Activated gamma-delta T cell (primary cell): ENCODE measurements around the gene CRADD.
"Not testable (repeated sequence)": the region's sequence is repeated elsewhere in the genome, so short reads cannot be mapped to it uniquely, and the experiment has no call there.

Source experiments
- DNase-seq: peaks from one replicate; lab custom pipeline; 2025; lab: John Stamatoyannopoulos, UW

Gene CRADD

DNA sequence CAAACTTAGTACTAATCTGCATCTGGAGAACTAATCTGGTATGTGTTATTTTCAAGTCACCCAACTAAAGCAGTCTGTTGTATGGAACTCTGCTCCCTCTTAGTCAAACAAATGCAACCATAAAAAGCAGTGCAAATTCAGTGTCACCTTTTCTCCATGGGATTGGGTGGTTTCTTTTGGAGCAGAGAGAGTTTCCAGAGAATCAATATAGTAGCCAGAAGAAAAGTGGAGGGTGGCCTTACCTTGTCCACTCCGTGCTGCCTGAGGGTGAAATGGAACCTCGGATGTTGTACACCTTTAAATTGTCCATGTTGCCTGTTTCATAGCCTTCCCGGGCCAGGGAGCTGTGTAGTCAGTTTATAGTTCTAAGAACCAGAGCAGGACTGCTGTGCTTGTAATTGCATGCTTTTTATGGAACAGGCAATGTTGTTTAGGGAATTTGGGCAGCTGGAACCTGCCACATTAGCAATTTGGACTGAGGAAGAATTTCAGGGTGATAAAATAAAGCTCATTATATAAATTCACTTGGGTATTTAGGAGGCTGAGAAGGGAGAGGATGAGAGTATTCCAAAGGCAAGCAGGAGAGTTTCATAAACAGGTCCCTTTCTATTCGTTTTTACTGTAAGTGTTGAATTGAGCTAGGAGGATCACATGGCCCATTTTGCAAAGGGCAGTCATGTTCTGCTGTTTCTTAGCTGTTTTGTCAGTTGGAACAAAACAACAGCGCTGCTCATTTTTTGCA is 60.5 kb downstream of the CRADD start:
- no peak for DNase-seq

DNA sequence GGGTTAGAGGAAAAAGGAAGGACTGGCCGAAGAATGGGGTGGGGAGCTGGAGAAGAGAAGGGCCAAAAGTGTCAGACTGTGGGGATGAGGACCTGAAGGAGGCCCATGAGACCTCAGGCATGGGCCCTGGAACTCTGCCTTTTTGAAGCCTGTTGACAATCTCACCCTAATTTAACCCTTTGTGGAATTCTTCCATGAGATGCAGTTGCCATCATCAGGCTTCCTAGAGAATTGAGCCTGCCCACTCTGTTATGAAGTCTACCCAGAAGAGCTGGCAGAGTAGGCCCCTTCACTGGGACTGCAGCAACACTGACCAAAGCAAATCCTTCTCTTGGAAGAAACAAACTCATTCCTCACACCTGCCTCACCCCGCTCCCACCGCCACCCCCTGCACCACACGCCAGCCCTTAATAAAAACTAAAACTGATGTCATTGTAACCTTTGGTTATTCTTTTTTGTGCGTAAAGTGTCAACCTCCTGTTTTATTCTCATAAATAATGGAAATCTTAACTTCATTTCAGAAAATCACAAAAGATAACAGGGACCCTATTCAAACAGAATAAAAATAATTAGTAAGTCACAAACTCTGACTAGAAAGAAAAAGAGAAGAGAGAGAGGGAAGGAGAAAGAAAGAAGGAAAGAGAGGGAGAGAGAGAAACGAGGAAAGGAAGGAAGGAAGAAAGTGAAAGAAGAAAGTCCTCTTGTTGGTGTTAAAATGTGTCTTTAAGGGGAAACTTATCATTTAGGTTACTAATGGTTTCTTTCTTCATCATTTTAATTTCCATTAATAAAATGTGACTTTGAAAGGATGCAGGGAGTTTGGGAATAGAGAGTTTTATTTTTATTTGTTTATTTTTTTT is 61.3 kb downstream of the CRADD start:
- DNase-seq, result no peak

DNA sequence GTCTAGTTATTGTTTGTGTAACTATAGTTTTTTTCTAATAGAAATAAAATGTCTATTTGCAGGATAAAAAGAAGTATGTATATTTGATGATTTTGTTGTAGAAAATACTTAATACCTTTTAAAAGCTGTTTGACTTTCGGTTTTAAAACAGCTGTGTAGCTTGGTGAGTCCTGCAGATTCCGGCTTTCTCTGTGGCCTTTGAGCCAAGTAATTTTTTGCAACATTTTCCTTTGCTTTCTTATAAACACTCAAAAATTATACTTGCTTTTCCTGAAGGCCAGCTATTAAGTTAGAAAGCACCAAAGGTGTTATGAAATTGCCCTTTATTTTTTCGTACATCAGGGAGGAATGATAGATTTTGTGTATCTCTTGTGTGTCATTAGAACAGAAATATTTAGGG is 63.6 kb downstream of the CRADD start:
- DNase-seq, result no peak

DNA sequence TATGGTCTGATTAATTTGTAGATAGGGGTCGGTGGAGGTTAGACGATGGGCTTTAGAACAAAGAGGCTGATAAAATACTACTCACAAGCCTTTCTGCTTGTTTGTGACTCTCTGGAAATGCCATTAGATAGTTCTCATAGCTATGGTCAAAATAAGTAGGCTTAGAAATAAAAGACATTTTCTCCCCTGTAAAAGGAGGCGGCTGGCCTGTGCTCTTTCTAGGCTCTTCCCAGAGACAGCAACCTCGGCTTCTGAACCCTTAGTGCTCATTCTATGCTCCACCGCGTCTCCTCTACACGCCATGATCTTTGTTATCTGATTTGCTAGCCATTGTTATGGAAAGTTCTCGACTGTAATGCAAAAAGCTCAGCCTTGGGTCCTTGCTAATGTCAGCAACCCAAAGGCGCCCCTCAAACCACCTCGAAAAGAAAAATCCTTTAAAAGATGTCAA is 64.5 kb downstream of the CRADD start:
- DNase-seq, result no peak

DNA sequence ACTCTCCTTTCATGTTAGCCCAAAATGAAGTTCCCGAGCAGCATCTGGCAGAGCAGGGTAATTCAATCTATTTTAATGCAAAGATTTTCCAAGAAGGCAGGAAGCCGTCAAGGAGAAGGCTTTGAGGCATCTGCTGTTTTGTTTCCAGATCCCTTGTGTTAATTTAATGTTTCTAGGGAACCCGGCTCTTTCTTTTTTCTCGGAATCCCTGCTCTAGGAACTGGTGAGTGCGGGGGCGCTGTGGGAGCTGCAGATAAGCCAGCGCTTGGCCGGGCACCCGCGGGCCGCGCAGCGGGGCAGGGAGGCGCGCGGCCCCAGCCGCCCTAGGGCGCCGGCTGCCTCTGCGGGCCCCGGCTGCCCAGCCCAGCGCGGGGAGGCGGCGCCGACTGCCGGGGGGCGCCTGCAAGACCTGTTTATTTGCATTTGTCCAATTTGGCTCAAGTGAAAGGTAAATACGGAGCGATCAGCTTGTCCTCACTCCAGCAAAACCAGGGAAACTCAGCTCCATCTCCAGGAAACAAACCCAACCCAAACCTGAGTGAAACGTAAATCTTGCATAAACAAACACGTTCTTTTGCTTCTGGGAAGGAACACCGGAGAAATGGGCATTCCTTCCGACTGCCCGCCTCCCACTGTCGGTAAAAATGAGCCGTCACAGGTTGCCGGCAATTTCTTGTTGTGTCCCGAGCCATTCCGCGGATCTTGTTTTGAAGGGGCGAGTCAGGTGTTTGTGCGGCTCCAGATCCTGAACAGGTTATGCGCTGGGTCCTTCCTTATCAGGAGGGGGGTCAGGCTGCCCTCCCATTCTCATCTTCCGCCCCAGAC is 65.1 kb downstream of the CRADD start:
- peak; percentile 25 for DNase-seq

DNA sequence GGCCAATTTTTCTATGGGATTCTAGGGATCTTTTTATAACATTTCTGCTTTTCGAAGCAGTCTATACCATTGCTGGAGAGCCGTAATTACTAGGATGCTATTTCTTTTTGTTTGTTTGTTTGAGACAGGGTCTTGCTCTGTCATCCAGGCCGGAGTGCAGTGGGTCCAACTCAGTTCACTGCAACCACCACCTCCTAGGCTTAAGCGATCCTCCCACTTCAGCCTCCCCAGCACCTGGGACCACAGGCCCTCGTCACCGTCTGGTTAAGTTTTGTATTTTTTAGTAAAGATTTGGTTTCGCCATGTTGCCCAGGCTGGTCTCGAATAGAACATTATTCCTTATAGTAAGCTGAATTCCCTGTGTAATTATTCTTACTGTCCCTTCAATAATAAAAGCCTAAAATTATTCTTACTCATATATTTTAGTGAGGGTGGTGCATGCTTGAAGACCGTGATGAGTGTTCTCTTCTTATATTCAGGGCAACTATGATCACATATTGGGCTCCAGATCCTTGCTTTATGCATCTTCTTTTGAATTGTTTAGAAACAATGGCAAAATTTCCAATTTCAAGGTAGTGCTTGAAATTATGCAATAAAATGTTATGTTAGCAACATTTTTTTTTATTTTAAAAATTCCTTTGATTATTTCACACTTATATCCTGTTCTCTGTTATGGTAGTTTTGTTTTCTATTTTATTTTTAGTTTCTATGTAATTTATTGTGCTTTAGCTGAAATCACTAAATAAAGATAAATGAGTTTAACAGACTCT is 66.2 kb downstream of the CRADD start:
- DNase-seq, result no peak

DNA sequence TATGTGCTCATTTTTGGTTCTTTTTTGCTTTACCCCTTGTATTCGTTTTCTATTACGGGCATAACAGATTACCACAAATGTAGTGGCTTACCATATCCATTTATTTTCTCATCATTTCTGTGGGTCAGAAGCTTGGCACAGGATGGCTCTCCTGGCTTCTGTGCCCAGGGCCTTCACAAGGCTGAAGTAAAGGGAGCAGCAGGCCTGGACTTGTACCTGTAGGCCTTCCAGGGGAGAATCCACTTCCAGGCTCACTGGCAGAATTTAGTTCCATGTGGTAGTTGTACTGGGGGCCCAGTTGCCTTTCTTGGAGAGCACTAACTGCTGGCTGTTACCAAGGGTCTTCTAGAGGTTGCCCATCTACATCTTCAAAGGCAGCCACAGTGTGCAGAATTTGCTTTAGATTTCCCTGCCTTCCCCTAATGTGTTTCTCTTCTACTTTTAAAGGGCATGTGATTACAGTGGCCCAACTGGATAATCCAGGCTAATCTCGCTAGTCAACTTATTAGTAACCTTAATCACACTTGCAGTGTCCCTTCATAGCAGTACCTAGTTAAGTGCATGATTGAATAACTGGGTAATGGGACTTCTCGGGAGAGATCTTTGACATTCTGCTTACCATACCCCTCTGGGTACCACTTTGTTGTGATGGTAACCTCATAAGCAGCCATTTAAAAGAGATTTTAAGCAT is 67.0 kb downstream of the CRADD start:
- no peak for DNase-seq

DNA sequence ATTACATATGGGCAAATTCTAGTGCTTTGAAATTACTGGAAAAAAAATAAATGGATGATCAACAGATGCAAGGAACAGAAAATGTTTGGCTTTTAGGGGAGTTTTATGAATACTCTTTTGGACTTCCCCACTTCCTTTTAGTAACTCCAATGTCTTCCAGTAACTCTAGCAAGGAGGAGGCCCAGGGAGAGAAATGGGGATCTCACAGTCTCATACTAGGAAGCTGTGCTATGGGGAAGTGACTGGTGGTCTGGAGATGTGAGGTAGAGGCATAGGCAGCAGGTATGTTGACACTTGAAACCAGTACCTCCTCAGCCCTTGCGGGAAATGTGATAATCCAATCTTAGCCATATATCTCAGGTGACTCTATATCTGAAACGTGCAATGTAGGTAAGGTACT is 68.1 kb downstream of the CRADD start:
- no peak for DNase-seq

DNA sequence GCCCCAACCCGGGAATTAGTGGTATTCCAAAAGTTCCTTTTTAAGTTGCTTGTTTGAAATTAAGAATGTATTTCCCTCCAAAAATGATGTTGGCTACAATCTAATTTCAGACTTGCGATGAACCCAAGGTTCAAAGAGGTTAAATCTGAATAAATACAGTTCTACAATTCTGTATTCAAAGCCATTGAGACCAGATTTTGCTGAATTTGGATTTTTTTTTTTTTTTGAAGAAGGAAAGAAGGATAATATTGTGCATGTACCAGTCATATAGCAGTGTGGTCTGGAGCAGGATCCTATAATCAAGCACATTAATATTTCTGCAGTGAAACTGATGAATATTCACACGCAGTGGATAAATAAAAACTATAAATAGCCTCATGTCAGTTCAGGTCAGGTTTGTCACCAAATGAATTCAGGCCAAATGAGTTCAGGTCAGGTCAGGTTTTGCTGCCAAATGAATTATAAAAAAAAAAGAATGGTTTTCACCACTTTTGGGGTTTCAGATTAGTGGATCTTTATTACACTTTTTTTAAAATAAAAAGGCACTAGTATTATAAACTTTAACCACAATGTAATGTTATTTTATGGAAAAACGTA is 69.5 kb downstream of the CRADD start:
- DNase-seq, result no peak

DNA sequence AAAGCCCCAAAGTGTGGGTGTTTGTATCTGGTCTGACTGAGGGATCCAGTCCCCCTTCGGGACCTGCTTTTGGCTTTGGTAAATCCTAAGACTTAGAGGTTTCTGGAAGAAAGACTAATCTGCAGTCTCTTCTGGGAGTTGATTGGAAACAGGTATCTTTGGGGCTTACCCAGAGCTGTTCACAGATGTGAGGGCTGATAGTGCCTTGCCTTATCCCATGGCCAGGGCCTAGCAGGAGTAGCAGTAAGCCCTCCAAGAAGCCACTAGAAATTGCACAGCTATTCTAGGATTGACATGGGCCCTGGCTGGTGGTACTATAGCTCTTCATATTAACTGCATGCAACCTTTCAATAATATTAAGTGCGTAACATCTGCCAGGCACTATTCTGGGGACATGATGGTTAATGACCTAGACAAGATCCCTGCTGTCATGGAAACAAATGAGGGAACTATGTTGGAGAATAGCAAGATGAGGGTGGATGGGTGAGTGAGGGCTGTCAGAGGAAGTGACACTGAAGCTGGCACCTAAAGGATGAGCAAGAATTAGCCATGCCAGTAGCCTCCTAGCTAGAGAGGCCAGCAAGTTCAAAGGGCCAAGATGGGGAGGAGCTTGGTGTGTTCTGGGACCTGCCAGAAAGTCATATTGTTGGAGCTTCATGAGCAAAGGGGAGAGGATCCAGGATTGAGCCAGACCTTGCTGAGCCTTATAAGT is 71.7 kb downstream of the CRADD start:
- DNase-seq, result no peak

DNA sequence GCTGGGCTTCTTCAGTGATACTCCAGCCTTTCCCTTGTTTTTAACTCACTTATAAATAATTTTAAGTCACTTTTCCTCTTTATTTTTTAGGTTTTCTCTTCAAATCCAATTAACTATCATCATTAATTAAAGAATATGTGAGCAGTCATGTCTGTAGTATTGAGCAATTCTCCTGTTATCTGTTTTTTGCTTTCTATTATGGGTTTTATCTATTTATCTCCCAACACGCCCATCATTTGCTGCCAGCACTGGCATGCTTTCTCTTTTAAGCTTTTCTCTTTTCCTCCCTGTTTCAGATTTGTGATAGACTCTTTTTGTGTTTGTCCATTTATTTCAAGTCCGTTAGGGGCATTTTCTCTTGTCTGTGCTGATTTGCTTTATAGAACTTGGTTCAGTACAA is 72.3 kb downstream of the CRADD start:
- no peak for DNase-seq

DNA sequence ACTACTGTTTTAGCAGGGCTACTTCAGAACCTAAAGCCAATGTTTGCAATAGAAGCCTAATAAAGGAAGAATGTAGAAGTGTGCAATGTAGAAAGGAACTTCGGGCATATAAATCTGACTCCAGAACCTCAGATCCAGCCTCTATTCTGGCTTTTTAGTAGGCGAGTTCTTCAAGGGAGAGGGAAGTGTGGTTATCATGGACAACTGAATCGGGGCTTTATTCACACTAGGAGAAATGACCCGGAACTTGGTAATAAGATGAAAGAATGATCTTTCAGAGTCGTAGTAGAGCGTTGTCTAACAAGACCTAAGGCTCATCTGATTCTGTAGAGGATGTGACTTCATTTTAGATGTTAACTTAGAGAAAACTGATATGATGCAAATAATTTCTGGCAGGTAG is 72.9 kb downstream of the CRADD start:
- DNase-seq, result no peak

DNA sequence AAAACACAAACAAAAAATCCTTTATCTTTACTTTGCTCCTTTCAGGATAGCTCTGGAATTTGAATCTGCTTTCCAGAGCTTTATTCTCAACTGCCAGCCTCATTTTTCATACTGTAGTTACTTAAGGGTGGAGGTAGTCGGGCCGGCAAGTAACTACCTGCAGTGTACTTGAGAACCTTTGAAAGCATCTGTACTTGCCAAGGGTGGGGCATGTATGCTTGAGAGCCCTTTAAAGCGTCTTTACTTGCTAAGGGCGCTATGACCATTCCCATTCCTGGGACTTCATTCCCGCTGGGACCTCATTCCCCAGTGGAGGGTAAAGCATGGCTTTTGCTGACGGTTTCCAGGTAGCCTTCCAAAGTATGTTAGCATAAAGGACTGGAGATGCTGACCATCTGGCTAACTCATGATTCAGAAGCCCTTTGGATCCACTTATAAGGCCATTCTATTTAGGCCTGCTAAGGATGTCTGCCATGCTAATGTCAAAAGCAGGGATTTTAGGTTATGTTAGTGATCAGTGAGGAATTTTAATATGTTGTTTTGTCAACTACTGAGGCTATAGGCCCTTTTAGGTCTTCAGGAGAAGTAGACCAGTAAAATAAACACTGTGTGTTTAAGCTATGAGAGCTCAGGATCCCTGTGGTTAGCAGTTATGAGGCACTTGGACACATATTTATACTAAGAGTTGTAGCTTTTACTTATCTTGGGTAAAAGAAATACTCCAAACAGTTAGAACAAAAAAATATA is 74.9 kb downstream of the CRADD start:
- DNase-seq, result no peak

DNA sequence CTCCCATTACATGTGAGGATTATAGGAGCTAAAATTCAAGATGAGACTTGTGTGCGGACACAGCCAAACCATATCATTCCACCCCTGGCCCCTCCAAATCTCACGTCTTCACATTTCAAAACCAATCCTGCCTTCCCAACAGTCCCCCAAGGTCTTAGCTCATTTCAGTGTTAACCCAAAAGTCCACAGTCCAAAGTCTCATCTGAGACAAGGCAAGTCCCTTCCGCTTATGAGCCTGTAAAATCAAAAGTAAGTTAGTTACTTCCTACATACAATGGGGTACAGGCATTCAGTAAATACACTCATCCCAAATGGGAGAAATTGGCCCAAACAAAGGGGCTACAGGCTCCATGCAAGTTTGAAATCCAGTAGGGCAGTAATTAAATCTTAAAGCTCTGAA is 76.1 kb downstream of the CRADD start:
- no peak for DNase-seq

DNA sequence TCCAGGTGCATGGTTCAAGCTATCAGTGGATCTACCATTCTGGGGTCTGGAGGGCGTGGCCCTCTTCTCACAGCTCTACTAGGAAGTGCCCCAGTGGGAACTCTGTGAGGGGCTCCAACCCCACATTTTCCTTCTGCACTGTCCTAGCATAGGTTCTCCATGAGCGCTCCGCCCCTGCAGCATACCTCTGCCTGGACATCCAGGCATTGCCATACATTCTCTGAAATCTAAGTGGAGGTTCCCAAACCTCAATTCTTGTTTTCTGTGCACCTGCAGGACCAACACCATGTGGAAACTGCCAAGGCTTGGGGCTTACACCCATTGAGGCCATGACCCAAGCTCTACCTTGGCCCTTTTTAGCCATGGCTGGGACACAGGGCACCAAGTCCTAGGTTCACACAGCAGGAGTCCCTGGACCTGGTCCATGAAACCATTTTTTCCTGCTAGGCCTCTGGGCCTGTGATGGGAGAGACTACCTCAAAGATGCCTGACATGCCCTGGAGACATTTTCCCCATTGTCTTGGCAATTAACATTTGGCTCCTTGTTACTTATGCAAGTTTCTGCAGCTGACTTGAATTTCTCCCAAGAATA is 76.8 kb downstream of the CRADD start:
- DNase-seq, result no peak

DNA sequence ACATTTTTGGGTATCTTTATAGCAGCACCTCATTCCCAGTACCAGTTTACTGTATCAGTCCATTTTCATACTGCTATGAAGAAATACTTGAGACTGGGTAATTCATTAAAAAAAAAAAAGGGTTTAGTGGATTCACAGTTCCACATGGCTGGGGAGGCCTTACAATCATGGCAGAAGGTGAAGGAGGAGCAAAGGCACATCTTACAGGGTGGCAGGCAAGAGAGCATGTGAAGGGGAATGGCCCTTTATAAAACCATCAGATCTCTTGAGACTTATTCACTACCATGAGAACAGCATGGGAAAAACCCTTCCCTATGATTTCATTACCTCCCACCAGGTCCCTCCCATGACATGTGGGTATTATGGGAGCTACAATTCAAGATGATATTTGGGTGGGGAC is 77.7 kb downstream of the CRADD start:
- DNase-seq, result not testable (repeated sequence)

DNA sequence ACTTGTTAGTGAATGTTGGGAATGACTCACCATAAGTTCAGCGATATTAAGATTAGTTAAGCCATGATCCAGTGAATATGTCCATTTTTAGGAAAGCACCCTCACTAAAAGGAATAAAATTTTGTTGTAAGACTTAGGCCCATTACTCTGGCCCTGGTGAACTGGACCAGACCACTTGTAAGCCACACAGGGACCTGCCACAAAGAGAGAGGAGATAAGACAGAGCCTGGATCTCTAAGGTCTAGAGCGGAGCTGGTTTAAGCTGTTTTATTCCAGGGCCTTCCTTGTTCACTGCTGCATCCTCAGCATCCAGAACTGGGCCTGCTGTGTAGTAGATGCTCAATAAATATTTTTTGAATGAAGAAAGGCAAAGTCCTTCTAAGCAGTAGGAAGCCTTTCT is 79.1 kb downstream of the CRADD start:
- no peak for DNase-seq

DNA sequence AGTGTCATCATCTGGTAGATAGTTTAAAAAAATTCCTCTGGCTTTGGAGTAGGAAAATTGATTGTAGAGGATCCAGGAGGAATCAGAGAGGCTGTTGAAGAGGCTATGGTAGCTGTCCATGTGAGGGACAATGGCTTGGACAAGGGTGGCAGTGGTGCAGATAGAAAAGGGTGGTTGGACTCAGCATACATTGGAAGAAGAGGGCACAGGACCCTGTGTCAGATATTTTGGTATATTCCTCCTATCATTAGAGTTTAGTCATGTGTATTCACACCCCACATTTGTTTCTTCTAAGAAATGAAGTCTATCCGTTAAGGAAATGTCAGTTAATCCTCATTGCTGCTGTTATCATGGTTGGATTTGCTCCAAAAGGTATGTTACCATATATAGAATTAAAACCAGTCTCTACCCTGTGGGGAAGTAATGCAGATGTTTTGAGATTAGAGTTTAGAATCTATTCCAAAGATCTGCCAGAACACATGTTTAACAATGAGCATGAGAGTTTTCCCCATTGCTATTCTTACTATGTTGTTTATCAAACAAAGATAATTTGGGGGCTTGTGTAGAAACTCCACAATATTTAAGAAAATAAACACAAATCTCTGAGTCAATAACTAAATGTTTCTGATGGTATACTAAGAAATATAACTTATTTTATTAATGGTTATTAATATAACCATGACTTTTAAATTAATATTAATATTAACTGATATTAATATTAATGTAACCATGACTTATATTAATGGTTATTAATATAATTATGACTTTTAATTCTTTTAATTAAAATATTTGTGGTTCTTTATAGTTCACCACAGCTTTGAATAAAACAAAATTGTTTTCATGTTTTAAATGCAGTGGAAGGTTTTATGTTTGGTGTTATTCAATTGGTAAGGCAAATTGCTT is 80.9 kb downstream of the CRADD start:
- no peak for DNase-seq
